NCI-H187 treated with DMSO at 0.1 percent for 48 hours (cell line): ENCODE data around the gene QDPR.
"Not testable (repeated sequence)": the region's sequence is repeated elsewhere in the genome, so short reads cannot be mapped to it uniquely, and the experiment has no call there.

Experiments
- DNase-seq: peaks from one replicate; lab custom pipeline; 2025; lab: John Stamatoyannopoulos, UW

Gene QDPR

DNA sequence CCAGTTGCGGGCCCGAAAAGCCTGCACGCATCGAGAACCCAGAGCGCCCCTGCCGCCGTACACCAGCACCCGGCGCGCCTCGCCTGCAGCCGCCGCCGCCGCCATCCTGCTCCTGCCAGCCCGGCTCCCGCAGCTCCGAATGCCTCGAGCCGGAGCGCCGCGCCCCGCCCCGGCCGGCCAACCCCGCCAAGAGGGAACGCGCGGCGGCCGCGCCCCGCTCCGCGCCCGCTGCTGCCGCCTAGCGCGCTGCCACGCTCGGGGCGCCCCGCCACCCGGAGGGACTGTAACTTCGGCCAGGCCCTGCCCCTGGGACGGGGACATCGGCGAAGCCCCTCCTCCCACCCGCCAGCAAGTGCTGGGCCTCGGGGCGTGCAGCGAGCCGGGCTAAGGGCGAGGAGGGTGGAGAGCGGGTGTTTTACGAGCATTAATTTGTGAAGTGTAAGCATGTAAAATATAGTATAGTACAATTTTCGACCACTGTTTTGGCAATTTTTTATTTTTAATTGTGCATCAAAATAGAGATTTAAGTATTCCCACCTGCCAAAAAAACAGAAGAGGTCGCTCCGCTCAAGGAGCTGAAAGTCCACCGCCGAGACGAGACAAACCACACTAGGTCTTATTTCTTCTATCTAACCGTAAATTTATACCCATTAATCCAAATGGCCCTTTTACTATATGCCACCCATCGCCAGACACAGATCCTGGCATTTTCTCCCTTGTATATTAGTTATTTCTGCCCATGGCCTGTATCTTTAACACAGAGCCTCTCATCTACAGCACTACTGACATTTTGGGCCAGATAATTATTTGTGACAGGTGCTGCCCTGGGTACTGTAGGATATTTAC, at the start of gene QDPR:
Gene QDPR (minus strand): TSS at position 141 of the 846 bp plus-strand sequence. CDS start 36 bp downstream, at position 105.
- DNase-seq, result no peak

DNA sequence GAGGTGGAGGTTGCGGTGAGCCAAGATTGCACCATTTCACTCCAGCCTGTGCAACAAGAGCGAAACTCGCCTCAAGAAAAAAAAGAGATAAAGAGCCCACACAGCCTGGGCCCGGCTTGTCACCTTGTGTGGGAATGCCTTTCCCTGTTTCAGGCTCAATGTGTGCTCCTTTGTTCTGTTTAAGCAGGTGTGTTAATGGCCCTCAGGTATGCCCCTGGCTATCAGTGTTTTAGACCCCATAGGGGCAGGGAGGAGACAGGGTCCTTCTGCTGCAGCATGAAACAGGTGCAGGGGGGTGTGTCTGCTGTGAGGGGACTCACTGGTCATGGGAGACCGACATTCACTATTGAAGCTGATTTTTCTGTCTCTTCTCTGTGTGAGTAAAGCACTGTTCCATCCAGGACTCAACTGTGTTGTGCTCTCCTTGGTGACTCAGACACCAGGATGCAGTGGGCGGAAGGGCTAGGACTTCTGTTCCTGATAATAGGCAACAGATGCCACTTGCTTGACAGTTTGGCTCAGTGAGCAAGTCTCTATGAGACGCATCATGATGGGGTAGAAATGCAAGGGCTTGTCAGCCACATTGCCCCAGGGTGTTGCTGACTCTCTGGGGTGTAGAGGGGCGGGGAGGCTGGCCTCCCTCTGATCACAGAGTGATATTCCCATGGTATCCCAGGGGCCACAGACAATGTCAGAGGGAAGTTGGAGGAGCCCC, 49.5 kb upstream of the QDPR start:
- DNase-seq, result no peak

DNA sequence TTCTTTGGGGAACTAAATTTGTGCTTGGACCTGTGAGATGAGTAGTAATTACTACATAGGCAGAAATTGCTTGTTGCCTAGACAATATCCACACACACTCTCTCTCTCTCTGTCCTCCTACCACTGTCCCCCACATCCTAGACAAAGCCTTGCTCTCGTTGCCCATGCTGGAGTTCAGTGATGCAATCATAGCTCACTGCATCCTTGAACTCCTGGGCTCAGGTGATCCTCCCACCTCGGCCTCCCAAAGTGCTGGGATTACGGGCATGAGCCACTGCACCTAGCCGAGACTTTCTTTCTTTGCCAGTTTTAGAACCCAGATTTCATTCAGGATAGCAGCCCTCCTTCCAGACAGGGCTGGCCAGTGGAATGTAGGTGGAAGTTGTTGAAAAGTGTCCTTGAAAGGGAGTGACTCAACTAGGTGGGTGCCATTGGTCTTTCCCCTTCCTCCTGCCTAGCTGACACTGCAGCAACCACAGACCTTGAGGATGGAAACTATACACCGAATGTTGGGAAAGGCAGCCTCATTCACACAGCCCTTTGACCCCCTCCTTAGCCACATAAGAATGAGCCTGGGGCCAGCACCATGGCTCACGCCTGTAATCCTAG, 48.3 kb upstream of the QDPR start:
- no peak for DNase-seq

DNA sequence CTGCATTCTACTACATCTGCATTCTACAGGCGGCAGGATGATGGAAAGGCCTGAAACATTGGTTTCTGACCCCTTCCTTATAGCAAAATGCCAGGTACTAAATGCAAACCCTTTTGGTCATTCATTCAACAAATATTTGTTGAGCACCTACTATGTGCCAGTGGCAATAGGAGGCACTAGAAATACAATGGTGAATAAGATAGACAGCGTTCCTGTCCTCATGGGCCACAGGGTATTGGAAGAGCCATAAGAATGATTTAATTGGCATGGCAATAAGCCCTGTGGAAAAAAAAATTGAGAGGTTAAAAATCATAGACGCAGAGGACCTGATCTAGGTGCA, 47.8 kb upstream of the QDPR start:
- DNase-seq, result no peak

DNA sequence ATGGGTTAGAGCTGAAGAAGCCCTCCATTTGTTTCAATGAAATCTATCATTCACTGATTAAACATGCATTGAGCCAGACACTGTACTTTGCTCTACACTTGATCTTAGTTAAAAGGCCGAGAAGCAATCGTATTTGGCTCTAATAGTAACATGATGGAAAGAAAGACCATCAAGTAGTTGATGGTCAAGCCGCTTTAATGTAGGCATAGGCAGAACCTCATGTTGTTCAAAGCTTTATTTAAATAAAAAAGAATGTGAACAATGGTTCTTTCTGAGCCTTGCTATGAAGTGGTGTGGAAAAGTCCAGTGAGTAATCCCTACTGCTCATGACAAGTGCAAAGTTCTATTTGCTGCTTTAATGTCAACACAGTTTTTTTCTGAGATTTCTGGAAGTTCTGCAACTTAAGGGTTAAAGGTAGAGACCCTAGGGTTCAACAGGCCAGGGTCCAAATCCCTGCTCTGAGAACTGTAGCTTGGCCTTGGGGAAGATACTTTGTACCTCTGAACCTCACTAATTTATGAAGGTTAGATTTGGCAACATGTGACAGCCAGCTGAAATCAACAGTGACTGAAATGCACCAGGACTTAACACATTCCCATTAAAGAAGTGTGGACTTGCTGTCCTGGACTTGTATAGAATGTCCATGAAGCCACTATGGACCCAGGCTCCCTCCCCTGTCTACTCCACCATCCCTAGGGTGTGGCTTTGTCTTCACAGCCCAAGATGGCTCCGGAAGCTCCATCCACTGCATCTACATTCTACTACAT, 47.2 kb upstream of the QDPR start:
- DNase-seq, result no peak

DNA sequence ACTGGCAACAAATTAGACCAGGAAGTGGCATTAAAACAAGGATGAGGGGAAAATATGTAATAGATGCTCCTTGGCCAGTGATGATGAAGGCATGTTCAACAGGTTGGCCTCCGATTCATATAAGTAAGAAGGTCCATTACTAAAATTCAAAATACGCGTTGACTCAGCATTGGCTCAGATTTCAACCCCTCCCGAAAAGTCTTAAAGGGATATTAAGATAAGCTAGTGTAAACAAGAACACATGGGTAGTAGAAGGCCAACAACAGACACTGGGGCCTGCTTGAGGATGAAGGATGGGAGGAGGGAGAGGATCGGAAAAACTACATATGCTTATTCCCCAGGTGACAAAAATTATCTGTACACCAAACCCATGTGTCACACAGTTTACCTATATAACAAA, 46.0 kb upstream of the QDPR start:
- no peak for DNase-seq

DNA sequence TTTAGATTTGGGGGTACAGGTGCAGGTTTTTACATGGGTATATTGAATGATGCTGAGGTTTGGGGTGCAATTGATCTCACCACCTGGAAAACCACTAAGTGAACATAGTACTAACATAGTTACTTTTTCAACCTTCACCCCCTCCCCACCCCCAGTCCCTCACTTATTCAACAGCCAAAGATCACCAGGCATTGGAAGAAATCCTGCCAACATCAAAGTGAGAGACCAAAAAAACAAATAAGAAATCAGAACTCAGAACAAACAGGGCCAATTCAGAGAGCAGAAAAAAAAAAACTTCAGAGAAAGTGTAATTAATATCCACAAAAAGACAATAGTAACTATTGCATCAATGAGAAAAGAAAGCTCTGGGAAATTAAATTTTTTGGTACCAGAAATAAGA, 44.6 kb upstream of the QDPR start:
- DNase-seq, result no peak

DNA sequence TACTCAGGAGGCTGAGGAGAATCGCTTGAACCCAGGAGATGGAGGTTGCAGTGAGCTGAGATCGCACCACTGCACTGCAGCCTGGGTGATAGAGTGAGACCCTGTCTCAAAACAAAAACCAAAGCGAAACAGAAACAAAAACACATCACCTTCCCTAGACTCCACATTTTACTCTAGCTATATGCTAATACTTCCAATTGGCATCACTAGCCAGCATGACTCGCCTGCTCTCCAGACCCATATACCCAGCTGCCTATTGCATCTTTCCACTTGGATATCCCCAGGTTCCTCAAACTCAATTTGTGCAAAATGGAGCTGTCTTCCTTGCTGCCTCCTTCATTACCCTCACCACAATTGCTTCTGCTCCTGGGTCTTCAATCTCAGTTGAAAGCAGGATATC, 42.7 kb upstream of the QDPR start:
- no peak for DNase-seq

DNA sequence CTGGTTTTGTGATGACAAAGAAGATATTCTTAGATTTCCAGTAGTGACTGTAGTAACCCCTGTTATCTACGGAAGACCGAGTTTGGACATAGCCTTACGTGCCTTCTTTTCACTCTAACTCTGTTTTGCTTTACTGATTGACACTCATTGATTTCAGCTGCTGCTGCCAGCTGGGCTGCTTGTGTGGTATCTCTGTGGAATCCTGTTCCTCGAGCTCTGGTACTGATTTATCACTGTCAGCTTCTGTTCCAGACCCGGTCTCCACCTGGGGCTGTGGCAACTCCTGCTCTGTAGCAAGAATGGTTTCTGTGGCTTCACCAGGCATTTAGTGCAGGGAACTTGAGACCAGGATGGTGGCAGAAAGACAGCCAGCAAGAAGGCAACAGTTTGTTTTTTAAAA, 40.5 kb upstream of the QDPR start:
- no peak for DNase-seq

DNA sequence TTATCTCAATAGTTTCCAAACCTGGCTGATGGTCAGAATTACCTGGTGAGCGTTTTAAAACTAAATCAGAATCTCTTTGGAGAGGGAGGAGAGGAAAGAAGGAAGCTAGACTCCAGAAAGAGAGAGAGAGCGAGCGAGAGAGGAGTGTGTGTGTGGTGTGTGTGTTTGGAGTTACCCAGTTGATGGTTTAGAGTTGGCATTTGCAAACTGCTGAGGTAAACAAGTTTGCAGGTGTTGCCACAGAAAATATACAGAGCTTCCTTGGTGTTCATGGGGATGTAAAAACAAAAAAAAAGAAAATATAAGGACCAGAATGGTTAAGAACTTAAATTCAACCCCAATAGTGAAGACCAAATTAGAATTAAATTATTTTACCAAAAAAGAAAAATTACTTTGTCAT, 38.7 kb upstream of the QDPR start:
- no peak for DNase-seq

DNA sequence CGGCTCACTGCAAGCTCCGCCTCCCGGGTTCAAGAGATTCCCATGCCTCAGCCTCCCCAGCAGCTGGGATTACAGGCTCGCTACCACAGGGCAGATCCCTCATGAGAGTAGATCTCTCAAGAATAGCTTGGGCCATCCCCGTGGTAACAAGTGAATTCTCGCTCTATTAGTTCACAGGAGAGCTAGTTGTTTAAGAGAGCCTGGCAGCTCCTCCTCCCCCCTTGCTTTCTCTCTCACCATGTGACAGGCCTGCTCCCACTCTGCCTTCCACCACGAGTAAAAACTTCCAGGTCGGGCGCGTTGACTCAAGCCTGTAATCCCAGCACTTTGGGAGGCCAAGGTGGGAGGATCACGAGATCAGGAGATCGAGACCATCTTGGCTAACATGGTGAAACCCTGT, 34.8 kb upstream of the QDPR start:
- no peak for DNase-seq

DNA sequence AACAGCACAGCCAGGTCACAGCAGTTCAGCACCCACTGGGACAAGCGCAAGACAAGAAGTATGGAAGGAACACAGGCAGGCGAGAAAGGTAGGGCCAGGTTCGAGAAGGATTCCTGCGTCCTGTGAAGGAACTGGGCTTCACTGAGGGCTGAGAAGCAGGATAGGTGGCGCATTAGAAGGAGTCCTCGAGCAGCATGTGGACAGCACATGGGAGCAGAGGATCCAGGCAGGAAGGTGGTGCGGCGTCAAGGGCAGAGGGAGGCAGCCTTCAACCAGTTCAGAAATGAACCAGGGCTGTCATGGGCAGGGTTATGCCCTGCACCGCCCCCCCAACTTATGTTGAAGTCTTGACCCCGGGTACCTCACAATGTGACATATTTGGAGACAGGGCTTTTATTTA, 34.3 kb upstream of the QDPR start:
- DNase-seq, result no peak

DNA sequence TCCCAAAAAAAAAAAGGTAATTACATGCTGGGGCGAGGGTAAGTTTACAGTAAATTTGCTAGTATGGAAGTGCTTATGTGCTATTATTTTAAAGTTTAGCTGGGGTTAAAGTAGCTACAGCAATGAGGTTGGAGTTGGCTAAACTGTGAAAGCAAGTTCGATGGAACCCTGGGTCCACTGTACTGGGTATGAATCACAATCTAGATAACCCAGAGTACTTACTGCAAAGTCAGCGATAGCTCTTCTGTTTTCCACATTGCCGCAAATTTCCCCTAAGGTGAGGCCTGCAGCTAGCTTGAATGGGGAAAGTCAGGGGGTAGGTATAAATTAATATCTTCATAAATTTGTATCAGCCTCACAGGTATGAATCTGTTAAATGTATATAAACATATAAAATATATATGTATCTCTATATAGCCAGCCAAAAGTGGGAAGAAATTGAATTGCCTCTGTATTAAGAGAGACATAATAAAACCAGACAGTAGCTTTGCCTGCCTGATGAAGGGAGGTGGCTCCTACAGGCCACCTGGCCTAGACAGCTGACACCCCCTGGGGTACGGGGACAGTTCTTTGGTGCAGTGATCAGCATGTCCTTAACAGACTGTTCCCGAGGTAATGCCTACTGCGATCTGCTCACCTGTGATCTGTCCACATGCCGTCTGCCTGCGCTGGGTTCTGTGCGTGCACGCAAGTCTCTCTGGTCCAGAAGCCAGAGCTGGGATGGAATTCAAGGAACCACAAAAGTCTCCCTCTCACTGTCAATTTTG, 33.7 kb upstream of the QDPR start:
- no peak for DNase-seq

DNA sequence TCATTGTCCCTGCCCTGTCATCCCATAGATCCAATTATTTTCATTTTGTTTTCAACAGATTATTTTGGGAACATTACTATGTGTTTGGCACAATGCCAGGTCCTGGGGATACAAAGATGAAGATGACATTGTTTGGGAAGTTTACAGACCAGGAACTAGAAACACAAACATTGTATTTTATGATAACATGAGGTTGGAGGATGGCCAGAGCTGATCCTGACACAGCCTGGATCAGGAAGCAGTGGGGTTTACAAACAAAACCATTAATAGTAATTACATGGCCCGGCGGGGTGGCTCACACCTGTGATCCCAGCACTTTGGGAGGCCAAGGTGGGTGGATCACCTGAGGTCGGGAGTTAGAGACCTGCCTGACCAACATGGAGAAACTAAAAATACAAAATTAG, 32.9 kb upstream of the QDPR start:
- no peak for DNase-seq

DNA sequence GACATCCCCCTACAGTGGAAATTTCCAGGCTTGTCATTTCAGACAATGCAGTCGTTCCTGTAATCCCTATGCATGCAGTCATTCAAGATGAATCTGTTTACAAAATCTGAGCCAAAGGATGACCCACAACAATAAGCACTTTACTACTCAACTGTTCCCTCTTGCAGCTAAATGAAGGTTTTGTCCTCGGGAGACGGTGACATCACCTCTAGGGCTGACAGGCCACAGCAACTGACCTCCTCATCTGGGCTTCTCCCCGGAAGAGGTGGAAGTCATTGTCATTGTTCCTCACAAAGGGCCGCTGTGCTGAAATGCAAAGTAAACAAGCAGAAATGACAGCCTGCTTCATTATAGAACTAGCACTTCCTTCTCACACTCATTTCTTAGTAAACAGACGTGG, 32.3 kb upstream of the QDPR start:
- no peak for DNase-seq

DNA sequence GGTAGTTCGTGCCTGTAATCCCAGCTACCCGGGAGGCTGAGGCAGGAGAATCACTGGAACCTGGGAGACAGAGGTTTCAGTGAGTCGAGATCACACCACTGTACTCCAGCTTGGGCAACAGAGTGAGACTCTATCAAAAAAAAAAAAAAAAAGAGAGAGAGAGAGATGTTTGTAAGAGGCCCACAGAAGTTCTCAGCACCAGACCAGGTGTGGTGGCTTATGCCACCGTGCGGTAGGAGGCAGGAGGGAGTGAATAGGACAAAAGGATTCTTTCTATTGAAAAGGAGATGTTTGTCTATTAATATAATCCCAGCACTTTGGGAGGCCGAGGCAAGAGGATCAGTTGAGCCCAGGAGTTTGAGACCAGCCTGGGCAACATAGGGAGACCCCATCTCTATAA, 25.2 kb upstream of the QDPR start:
- not testable (repeated sequence) for DNase-seq

DNA sequence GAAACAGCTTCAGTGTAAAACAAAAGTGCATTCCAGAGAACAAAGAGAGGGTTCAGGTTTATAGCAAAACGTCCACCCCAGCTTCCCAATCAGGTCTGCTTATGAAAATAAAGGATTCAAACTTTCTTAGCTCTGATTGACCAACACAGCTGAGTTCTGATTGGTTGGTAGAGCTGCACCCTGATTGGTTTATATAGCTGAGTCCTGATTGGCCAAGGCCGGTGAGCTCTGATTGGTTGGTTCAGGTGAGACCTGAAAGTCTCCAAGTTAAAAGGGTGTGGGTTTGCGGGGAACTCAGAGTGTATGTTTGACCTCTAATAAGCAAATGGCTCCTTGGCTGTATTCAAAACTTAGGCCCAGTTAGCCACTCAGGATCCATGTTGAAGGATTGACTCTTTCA, 24.0 kb upstream of the QDPR start:
- DNase-seq, result no peak

DNA sequence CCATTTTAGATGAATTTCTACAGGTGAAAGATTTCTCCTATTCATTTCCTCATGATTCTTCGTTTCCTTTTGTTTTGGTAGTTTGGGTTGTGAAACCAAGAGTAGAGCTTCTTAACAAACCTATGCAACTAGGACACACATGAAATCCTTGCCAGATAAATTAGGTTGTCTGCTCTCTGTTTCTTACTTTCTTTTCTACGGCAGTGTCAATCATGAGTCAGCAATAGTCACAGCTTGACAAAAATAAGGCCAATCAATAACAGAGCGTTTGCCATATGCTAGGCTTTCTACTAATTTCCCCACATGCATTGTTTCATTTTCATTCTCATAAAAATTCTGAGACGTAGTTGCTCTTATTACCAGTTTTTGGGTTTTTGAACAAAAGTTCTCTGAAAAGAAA, 23.4 kb upstream of the QDPR start:
- DNase-seq, result no peak

DNA sequence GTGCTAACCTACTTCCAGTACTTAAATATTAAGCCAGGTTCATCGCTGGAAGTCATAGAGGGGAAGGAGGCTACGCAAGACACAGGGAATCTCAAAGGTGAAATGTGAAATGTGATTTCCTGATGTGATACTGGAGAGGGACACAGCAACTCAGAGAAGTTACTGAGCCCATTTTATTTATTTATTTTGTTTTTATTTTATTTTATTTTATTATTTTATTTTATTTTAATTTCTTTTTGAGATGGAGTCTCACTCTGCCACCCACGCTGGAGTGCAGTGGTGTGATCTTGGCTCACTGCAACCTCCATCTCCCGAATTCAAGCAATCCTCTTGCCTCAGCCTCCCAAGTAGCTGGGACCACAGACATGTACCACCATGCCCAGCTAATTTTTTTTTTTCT, 22.8 kb upstream of the QDPR start:
- no peak for DNase-seq

DNA sequence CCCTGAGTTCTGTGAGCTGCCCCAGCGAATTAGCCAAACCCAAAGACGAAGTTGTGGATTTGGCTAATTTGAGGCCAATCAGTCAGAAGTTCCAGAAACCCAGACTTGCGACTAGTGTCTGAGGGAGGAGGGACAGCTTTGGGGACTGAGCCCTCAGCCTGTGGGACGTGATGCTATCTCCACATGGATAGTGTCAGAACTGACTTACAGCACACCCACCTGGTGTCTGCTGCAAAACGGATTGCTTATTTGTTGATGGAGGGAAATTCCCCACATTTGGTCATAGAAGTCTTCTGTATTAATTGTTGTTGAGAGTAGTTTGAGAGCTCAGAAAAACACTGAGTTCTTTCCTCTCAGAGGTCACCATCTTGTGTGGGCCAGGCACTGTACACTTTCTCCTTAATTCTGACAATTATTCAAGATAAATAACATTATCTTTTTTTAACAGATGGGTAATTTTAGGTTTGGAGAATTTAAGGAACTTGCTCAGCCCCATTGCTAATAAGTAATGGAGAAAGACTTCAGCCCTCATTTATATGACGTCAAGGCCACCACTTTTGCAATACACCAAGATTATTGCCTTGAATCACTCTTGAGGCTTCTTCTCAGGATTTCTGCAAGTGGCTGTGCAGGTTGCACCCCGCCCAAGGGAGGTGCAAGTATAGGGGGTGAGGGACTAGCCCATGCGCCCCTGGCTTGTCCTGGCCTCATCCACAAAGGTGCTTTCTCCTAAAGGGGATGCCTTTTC, 19.8 kb upstream of the QDPR start:
- no peak for DNase-seq

DNA sequence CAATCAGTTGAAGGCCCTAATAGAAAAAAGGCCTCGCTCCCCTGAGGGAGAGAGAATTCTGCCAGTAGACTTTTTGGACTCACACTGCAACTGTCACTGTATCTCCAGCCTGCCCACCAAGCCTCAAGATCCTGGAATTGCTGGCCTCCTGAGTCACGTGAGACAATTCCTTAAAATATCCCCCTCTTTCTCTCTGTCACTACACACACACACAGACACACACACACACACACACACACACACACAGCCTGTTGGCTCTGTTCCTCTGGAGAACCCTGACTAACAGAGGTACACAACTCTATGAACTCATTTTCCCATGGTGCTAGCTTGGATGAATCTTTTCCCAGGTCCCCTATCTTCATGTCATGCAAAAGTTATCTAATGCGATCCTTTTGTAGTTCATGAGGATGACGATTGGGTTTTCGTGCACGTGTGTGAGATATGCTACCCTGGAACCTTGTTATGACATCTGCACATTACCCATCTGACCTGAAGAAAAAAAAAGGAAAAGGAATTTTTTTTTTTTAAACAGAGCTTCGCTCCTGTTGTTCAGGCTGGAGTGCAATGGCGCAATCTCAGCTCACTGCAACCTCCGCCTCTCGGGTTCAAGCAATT, 16.8 kb upstream of the QDPR start:
- no peak for DNase-seq
